GM21717 (cell line): ENCODE data around the gene PPA1.
"Not testable (repeated sequence)": the region's sequence is repeated elsewhere in the genome, so short reads cannot be mapped to it uniquely, and the experiment has no call there.

ENCODE experiments used
- ATAC-seq: cut with Tn5 transposase; IDR thresholded peaks from one replicate; pipeline ENCODE4 v1.9.1; 2021; ENCODE audit warnings: mild to moderate bottlenecking, moderate library complexity; ENCODE audit not compliant: unreplicated experiment

The PPA1 gene

DNA sequence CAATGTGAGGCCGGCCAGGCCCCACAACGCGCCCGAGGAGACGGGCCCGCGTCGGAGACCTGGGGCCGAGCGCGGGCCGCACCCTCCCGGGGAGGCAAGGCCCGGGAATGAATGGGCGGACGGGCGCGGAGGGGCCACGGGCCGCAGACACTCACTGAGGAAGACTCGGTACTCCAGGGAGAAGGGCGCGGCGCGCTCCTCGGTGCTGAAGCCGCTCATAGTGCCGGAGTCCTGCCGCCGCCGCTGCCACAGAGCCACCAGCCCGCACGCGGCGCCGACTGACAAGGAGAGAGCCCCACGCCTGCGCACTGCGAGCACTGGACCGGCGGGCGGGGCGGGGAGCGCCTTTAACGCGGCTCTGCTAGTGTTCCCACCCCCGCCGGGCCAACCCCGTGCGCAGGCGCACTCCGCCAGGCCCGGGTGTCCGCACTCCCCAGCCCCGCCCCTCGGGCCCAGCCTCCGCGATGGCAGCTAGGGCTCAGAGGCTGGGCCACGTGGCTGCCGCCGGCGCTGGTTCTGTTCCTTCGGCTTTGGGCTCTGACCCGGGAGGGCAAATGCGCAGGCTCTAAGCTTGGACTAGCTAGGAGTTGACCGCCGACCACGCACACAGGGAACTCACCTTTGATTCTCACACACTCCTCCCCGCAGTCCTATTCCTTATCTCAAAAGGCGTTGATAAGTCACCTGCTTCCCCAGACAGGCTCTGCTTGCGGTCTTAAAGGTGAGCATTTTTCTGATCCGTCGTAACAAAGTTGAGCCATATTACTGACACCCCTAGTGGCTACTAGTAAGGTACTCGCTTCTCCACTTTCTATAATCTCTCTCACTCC, at the start of gene PPA1:
PPA1 (minus strand) TSS at position 321 of the 830 bp plus-strand sequence; CDS start at position 219, 102 bp downstream.
- ATAC-seq = peak; percentile 72

DNA sequence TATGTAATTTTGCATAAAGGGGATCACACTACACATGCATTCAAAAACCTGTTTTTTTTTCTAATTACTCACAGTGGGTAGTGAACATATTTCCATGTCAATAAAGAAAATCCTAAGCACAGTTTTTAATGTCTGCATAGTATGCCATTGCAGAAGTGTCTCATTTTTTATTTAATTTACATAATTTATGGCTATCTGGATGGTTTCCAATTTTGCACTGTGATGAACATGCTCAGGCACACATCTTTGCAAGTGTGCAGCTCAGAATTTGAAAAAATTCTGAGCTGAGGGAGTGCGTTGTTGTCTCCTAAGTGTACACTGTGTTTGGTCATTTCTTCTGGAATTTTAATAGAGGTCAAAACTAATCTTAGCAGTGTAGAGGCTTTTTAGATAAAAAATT, 48.4 kb upstream of the PPA1 start:
- no peak for ATAC-seq

DNA sequence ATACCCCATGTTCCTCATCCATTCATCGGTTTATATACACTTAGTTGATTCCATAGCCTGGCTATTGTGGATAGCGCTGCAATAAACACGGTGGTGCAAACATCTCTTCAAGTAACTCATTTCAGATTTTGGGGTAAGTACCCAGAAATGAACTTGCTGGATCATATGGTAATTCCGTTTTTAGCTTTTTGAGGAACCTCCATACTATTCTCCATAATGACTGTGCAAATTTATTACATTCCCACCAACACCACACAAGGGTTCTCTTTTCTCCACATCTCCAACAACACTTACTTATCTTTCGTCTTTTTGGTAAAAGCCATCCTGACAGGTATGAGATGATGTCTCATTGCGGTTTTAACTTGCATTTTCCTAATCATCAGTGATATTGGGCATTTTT, 46.9 kb upstream of the PPA1 start:
- no peak for ATAC-seq

DNA sequence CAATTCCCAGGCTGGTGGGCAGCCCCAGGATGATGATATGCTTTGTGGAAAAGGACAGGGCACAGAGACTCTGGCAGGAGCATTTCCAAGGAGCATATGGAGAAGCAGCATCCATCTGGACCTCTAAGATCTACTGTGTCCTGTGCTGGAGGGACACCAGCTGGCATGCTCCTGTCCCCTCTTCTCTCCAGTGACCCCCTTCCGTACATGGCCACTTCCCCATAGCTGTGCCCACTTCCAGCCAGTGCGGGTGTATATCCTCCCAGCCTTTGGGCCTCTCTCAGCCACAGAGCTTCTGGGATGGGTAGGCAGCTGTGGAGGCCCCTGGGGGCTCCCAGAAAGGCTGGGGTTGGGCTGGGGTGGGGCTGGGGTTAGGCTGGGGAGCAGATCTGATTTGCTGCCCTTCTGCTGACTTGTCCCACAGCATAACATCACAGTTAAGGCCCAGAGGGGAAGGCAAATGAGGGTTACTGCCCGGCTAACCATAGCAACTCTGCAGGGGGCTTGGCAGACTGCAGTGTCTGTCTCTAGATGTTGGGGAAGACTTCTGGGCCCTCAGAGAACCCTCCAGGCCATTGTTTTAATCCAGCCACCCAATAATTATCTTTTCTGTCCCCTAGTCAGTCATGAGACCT, 44.3 kb upstream of the PPA1 start:
- ATAC-seq = no peak

DNA sequence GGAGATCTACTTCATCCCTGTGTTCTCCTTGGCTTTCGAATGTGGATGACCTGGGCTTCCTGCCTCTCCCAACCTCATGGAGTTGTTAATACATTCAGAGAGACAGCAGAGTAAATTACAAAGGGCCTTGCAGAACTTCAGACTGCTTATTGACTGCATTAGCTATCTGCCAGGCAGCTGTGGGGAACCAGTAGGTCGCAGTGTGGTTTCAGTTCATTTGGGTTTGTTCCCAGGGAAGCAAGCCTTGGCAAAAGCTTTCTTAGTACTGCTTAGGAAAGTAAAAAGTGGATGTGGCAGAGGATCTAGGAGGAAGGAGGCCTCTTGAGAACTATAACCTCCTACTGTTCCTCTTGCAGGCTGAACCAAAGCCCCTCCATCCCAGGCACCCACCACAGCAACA, 41.4 kb upstream of the PPA1 start:
- ATAC-seq = no peak

DNA sequence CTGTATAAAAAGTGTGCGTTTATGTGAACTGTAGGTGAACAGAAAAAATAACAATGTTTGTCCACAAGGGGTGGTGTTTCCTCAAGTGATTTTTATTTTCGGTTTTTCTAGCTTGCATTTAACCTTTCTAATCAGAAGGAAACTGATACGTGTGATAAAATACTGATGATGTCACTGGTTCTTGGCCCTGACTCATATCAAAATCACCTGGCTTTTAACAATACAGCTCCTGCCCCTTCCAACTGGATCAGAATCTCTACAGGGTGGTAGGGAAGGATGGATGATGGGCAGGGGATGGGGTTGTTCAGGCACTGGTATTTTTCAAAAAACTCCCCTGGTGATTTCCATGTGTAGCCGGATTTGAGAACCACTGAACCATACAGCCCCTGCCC, 39.7 kb upstream of the PPA1 start:
- ATAC-seq = no peak

DNA sequence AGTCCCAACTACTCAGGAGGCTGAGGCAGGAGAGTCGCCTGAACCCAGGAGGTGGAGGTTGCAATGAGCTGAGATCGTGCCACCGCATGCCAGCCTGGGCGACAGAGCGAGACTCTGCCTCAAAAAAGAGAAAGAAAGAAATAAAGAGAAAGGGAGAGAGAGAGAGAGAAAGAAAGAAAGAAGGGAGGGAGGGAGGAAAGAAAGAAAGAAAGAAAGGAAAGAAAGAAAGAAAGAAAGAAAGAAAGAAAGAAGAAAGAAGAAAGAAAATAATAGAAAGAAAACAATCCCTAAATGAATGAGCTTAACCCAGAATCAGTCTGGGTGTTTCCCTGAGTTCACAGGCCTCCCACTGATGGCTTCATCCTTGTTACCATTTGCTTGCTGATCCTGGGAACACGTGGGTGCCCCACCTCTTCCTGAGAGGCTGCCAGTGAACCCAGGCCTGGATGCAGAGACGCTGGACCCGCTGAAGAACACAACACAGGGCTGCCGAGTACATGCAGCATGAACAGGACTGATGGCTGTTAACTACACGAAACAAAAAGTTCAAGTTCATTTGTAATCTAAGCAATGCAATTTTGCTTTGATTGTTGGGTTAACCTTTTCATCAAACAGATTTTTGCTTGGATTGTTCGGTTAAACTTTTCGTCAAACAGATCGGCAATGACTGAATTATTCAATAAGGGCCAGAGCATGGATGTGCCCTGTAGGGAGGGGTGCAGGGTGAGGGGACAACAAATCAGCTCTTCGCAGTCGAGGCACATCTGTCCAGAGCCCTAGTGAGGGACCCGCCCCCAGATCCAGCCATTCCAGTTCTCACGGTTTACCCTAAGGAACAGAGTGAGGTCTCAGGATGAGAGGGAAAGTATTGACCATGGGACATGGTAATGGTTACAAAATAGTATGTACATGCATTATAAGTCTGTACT, 39.0 kb upstream of the PPA1 start:
- no peak for ATAC-seq

DNA sequence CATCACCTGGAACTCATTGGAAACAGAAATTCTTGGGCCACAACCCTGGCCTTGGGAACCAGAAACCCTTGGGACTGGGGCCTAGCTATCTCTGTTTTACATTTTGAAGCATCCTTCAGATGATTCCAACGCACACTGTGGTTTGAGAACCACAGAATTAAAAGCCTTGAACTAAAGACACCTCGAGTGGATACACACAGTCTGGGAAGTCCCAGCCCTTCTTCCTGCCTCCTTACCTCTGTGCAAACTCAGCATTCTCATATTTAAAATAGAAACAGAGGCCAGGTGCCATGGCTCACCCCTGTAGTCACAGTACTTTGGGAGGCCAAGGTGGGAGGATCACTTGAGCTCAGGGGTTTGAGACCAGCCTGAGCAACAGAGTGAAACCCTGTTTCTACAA, 37.7 kb upstream of the PPA1 start:
- ATAC-seq = no peak

DNA sequence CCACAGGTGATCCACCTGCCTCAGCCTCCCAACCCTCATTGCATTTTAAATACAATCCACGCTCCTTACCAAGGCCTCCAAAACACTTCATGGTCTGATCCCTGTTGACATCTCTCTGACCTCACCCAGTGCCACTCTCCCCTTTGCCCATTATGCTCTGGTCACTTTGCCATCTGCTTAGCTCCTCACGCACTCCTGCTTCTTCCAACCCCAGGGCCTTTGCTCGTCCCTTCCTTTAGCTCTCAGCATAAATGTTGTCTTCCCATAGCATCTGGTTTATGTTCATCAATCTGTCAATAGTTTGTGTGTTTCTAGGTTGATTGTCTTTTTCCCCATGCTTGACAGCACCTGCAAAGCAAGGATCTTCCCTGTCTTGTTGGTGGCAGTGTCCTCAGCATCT, 36.5 kb upstream of the PPA1 start:
- ATAC-seq = no peak

DNA sequence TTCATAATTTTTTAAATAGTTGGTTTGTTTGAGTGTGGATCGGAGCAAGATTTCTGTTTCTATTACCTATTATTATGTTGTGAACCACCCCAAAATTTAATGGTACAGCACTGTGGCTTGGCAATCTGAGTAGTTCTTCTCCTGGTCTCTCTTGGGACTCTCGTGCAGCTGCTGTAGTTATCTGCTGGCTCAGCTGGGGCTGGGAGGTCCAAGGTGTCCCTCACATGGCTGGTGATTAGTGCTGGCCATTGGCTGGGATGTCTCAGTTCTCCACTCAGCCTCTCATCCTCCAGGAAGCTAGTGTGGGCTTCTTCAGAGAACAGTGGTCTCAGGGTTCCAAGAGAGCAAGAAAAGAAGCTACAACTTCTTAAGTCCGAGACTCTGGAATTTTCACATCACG, 35.1 kb upstream of the PPA1 start:
- no peak for ATAC-seq

DNA sequence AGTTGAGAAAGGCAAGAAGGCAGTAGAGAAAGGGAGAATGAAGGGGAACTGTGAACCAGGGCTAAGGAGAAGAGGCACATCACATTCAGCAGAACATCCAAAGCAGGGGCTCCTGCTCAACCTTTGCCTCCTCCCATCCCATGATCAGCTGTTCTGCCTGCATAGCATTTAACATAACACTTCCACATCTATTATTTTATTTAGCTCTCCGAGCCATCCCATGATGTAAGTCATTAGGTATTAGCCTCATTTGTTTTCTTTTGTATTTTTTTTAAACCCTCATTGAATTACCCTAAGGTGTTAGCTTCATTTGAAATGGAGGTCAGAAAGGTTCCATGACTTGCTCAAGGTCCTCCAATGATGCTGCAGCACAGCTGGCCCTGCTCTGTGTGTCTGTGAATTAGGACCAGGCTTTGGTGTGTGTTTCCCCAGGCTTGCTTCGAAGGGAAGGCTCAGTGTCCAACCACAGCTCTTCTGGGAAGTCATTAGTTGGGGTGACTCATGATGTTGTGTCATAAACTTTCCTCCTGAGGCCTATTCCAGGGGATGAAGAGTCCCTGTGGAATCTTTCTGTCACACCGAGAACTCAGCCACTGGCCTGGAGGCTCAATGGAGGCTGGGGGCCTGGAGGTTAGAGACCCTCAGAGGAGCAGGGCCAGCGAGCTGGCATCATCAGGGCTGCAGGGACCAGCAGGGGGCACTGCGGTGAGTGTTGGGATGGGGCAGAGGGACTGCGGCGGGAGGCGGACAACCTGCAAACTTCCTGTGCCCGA, 34.1 kb upstream of the PPA1 start:
- ATAC-seq = no peak

DNA sequence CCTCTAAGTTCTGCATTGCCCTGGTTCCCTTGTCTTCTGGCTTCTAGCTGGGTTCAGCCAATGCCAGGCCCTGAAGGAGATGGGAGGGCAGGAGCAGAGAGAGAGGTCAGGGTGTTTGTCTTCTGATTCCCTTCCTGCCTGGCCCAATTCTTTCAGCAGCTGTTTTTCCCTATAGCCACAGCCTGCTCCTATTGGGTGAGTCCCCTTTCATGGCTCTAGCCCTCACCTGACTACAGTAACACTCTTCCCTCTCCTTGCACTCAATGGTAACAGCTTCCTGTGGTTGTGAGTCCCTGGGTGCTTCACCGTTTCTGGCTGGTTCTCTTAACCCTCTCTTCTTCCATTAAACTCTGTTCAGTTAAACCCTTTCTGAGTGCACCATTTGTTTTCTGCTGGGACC, 33.5 kb upstream of the PPA1 start:
- no peak for ATAC-seq

DNA sequence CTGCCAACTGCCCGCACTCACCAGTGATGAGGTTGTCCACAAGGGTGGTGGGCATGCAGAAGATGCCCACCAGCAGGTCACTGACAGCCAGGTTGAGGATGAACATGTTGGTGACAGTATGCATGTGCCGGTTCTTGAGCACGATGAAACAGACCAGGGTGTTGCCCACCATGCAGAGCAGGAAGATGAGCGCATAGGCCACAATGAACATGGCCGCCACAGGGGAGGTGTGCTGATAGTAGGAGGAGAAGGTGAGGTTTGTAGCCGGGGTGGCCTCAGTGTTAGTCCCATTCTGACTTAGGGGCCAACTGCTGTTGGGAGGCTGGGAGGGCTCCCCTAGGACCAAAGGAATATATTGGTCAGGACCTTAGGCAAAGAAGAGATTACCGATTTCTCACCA, 32.8 kb upstream of the PPA1 start:
- no peak for ATAC-seq

DNA sequence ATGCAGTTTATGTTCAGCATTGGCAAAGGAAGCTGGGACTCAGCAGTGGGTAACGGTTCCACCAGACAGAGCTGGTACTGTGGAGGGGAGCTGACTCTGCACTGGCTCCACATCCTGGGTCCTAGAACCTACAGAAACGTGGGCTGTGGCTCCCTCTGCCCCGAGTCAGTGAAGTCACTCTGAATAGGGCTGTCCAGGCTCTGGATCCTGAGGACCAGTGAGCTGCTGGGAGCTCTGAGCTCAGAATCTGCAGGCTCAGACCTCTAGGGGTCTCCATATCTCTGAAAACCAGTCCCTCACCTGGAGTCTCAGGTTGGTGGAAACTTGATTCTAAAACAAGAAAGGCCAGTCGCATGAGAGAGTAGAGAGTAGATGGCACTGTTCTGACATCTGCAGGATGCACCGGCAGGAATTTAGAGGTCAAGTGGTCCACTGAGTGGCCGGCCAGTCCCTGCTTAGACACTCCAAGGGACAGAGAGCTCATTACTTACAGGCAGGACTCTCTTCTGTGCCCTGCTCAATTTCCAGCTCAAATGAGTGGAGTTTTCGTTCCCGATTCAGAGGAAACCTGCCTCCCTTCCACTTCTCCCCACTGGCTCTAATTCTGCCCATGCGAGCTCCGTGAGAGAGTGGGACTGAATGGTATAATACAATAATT, 31.9 kb upstream of the PPA1 start:
- ATAC-seq = no peak

DNA sequence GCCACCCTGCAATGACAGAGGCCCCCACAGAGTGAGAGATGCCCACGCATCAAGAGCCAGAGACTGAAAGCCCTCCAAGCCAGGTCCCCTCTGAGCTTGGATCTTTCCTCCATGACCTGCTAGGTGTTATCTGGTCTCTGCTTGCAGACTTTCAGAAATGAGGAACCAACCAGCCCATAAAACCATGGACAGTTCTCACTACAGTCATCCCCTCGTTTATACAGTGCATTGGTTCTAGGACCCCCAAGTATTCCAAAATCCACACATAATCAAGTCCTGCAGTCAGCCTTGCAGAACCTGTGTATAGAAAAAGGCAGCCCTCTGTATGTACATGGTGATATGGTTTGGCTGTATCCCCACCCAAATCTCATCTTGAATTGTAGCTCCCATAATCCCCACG, 27.5 kb upstream of the PPA1 start:
- no peak for ATAC-seq

DNA sequence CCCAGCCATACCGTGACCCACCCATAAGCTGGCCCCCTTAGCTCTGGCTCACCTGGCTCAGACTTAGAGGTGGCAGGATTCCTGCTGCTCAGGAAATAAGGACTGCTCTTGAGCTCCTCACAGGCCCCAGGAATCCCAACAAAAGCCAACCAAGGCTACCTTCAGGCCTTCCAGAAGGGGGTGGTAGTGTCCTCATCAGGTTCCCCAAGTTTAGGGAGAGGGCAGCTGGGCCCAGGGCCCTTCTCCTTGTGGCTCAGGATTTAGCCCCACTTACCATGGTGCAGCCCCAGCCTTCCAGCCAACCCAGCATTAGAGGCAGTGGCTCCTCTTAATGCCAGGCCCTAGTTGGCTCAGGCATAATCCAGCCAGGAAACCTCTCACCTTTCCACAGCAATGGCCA, 27.0 kb upstream of the PPA1 start:
- no peak for ATAC-seq

DNA sequence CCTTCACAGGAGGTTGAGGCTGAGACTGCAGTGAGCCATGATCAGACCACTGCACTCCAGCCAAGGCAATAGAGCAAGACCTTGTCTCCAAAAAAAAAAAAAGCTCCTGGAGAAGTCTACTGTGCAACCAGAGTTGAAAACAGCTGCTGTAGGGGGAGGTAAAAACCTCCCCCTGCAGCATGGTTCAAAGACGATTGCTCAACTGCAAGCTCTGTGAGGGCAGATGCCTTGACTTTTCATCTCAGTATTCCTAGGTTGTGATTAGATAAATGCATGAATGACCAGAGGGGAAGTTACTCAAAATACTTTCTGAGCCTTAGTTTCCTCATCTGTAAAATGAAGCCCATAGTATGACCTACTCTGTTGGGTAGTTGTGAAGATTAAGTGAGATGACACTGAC, 25.0 kb upstream of the PPA1 start:
- no peak for ATAC-seq

DNA sequence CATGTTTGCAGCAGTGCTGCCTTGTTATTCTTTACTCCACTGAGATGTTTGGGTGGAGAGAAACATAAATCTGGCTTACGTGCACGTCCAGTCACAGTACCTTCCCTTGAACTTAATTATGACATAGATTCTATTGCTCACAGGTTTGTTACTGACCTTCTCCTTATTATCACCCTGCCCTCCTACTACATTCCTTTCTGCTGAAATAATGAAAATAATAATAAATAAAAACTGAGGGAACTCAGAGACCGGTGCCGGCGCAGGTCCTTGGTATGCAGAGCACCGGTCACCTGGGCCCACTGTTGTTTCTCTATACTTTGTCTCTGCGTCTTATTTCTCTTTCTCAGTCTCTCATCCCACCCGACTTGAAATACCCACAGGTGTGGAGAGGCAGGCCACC, 24.6 kb upstream of the PPA1 start:
- not testable (repeated sequence) for ATAC-seq

DNA sequence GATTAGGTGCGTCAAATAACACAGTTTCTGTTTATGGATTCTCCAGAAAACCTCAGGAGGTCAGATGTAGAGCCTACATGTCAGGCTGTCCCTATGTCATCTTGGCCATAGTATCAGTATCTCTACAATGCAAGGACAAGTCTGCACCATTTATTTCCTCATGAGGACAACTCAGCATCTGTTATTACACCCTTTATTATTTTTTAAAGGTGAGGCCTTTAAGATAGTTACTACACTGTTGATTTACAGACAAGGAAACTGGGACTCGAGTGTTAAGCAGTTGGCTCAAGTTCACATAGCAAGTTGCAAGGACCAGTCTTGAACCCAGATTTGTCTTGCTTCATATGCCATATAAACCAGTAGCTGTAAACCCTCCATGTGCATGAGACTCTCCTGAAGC, 23.2 kb upstream of the PPA1 start:
- ATAC-seq = no peak
